NCI-H1436 treated with DMSO at 0.1 percent for 48 hours (cell line): ENCODE data around the gene KIF5A.
"Not testable (repeated sequence)": the region's sequence is repeated elsewhere in the genome, so short reads cannot be mapped to it uniquely, and the experiment has no call there.

ENCODE experiments used
- DNase-seq: peaks from one replicate; lab custom pipeline; 2025; lab: John Stamatoyannopoulos, UW

The KIF5A gene

GRCh38 chr12:57554897-57555296 lies 5.1 kb downstream of the KIF5A start:
- DNase-seq = no peak

- DNase-seq = no peak
These were observed 9.0 kb downstream of the KIF5A start for GRCh38 chr12:57558864-57559263.

GRCh38 chr12:57560516-57560915 lies 10.7 kb downstream of the KIF5A start:
- DNase-seq = no peak

- DNase-seq = not testable (repeated sequence)
These were observed 11.3 kb downstream of the KIF5A start for GRCh38 chr12:57561117-57561516.

GRCh38 chr12:57563358-57563757 lies 13.5 kb downstream of the KIF5A start:
- no peak for DNase-seq

GRCh38 chr12:57564178-57564740 lies 14.4 kb downstream of the KIF5A start:
- DNase-seq = no peak

GRCh38 chr12:57568838-57569237 lies 19.0 kb downstream of the KIF5A start:
- no peak for DNase-seq

- DNase-seq = no peak
These were observed 20.0 kb downstream of the KIF5A start for GRCh38 chr12:57569858-57570257.

GRCh38 chr12:57570438-57570837 lies 20.6 kb downstream of the KIF5A start:
- not testable (repeated sequence) for DNase-seq

GRCh38 chr12:57571926-57572762 lies 22.3 kb downstream of the KIF5A start:
- DNase-seq = no peak

- DNase-seq = no peak
These were observed 25.0 kb downstream of the KIF5A start for GRCh38 chr12:57574795-57575194.

GRCh38 chr12:57575771-57576612 lies 26.1 kb downstream of the KIF5A start:
- no peak for DNase-seq

- DNase-seq = no peak
These were observed 26.8 kb downstream of the KIF5A start for GRCh38 chr12:57576613-57577160.

GRCh38 chr12:57577981-57578758 lies 28.3 kb downstream of the KIF5A start:
- DNase-seq = no peak

- DNase-seq = no peak
These were observed 29.2 kb downstream of the KIF5A start for GRCh38 chr12:57579011-57579410.

GRCh38 chr12:57579677-57580465 lies 30.0 kb downstream of the KIF5A start:
- no peak for DNase-seq

- DNase-seq = no peak
These were observed 30.6 kb downstream of the KIF5A start for GRCh38 chr12:57580466-57580795.

GRCh38 chr12:57581802-57582201 lies 32.0 kb downstream of the KIF5A start:
- DNase-seq = no peak

GRCh38 chr12:57582440-57582839 lies 32.6 kb downstream of the KIF5A start:
- DNase-seq = no peak

GRCh38 chr12:57583008-57583831 lies 33.4 kb downstream of the KIF5A start:
- peak; percentile 42 for DNase-seq
